ENCODE results near the gene CYP39A1. TPM values are rescaled to one million over a fixed set of nuclear protein-coding genes. Genes with fewer than 3 reads are reported as not detected.

CYP39A1 gene
- total RNA-seq, 2 donors from 2014 or later = 1.8 to 3.8 TPM

DNA sequence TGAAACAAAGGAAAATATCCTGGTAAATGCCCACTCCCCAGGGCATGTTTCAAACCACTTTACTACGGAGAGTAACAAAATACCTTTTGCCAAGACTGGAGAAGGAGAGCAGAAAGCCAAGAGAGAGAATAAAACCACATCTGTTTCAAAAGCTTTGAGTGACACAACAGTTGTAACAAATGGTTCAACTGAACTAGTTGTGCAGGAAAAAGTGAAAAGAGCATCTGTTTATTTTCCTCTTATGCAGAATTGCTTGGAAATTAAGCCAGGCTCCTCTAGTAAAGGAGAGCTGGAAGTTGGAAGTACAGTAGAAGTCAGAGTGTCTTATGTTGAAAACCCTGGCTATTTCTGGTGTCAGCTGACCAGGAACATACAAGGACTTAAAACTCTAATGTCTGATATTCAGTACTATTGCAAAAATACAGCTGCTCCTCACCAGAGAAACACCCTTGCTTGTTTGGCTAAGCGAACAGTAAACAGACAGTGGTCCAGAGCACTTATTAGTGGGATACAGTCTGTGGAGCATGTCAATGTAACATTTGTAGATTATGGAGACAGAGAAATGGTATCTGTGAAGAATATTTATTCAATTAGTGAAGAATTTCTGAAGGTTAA is 37.6 kb upstream of the CYP39A1 start:
- Mint-ChIP-seq H3K27me3 (ENCODE audit: insufficient read depth) (no peaks in the 10 kb centered on the region), H3K27ac (no peak overlapping the region), H3K4me1 (peaks cover 3% of the 10 kb centered on the region), H3K9me3 (no peaks in the 10 kb centered on the region), H3K4me3 (no peak overlapping the region), H3K36me3 (ENCODE audit: low read depth) (no peaks in the 10 kb centered on the region)
- no peak for DNase-seq
- Histone ChIP-seq H3K4me3 (ENCODE audit: low read length) (no peak overlapping the region), H3K27me3 (ENCODE audit: control insufficient read depth, insufficient read depth, low read length, poor library complexity, severe bottlenecking) (no peaks in the 10 kb centered on the region), H3K4me1 (ENCODE audit: control insufficient read depth, insufficient read depth, low read length) (no peaks in the 10 kb centered on the region), H3K27ac (ENCODE audit: low read depth, low read length) (no peak overlapping the region), H3K36me3 (ENCODE audit: control insufficient read depth, insufficient read depth, low read length) (no peaks in the 10 kb centered on the region), H3K9me3 (ENCODE audit: control insufficient read depth, low read length) (no peaks in the 10 kb centered on the region), H3K9ac (ENCODE audit: extremely low read depth, low read length, poor library complexity, severe bottlenecking) (no peak overlapping the region)
- TF ChIP-seq, protein P1, sequence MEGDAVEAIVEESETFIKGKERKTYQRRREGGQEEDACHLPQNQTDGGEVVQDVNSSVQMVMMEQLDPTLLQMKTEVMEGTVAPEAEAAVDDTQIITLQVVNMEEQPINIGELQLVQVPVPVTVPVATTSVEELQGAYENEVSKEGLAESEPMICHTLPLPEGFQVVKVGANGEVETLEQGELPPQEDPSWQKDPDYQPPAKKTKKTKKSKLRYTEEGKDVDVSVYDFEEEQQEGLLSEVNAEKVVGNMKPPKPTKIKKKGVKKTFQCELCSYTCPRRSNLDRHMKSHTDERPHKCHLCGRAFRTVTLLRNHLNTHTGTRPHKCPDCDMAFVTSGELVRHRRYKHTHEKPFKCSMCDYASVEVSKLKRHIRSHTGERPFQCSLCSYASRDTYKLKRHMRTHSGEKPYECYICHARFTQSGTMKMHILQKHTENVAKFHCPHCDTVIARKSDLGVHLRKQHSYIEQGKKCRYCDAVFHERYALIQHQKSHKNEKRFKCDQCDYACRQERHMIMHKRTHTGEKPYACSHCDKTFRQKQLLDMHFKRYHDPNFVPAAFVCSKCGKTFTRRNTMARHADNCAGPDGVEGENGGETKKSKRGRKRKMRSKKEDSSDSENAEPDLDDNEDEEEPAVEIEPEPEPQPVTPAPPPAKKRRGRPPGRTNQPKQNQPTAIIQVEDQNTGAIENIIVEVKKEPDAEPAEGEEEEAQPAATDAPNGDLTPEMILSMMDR (conservative IDR thresholded peaks at IDR 0.05) = no peak
- WGBS, 2 experiments (ENCODE audit: insufficient coverage in 1 of 2, insufficient read length in 1 of 2) = 87 to 100% methylated on average over 1 to 2 of the region's 2 CpGs

DNA sequence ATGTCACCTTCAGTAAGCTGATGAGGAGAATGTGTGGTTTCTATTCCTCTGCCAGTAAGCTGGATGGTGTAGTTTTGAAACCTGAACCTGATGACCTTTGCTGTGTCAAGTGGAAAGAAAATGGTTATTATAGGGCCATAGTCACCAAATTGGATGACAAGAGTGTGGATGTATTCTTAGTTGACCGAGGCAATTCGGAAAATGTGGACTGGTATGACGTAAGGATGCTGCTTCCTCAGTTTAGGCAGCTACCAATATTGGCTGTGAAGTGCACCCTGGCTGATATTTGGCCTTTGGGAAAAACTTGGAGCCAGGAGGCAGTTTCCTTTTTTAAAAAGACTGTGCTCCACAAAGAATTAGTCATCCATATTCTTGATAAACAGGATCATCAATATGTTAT is 37.0 kb upstream of the CYP39A1 start:
- Mint-ChIP-seq H3K4me1 (peaks cover 3% of the 10 kb centered on the region), H3K27me3 (ENCODE audit: insufficient read depth) (no peaks in the 10 kb centered on the region)
- no peaks in the 10 kb centered on the region for H3K27me3 ChIP-seq (ENCODE audit: control insufficient read depth, insufficient read depth, low read length, poor library complexity, severe bottlenecking)

DNA sequence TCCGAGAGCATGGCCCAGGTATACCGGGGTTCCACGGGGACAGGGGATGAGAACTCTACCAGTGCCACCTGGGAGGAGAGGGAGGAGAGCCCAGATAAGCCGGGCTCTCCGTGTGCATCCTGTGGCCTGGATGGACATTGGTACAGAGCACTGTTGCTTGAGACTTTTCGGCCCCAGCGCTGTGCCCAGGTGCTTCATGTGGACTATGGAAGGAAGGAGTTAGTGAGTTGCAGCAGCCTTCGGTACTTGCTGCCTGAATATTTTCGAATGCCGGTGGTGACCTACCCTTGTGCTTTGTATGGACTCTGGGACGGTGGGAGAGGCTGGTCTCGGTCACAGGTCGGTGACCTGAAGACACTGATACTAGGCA is 36.3 kb upstream of the CYP39A1 start:
- no peak overlapping the region for H3K27ac Mint-ChIP-seq

More for the DNA sequence above, 37.0 kb upstream of the CYP39A1 start:
- H3K27ac ChIP-seq (ENCODE audit: low read depth, low read length) = no peak overlapping the region
- no peak overlapping the region for H3K9ac ChIP-seq (ENCODE audit: extremely low read depth, low read length, poor library complexity, severe bottlenecking)
- TF ChIP-seq, protein P1 (conservative IDR thresholded peaks at IDR 0.05) = no peak
- no peaks in the 10 kb centered on the region for H3K36me3 Mint-ChIP-seq (ENCODE audit: low read depth)
- H3K9me3 ChIP-seq (ENCODE audit: control insufficient read depth, low read length) = no peaks in the 10 kb centered on the region
- H3K9me3 Mint-ChIP-seq = no peaks in the 10 kb centered on the region
- DNase-seq = no peak
- H3K27ac Mint-ChIP-seq = no peak overlapping the region
- no peaks in the 10 kb centered on the region for H3K36me3 ChIP-seq (ENCODE audit: control insufficient read depth, insufficient read depth, low read length)
- H3K4me3 ChIP-seq (ENCODE audit: low read length) = no peak overlapping the region
- H3K4me3 Mint-ChIP-seq = no peak overlapping the region
- 85 to 97% methylated on average over 3 of the region's 3 CpGs for WGBS, 2 experiments (ENCODE audit: insufficient coverage in 1 of 2, insufficient read length in 1 of 2)
- no peaks in the 10 kb centered on the region for H3K4me1 ChIP-seq (ENCODE audit: control insufficient read depth, insufficient read depth, low read length)

More for the DNA sequence above, 36.3 kb upstream of the CYP39A1 start:
- no peak overlapping the region for H3K4me3 Mint-ChIP-seq
- 92 to 98% methylated on average over 12 to 13 of the region's 13 CpGs for WGBS, 2 experiments (ENCODE audit: insufficient coverage in 1 of 2, insufficient read length in 1 of 2)
- no peaks in the 10 kb centered on the region for H3K9me3 ChIP-seq (ENCODE audit: control insufficient read depth, low read length)
- peaks cover 3% of the 10 kb centered on the region for H3K4me1 Mint-ChIP-seq
- no peak overlapping the region for H3K27ac ChIP-seq (ENCODE audit: low read depth, low read length)
- H3K27me3 ChIP-seq (ENCODE audit: control insufficient read depth, insufficient read depth, low read length, poor library complexity, severe bottlenecking) = no peaks in the 10 kb centered on the region
- no peak overlapping the region for H3K9ac ChIP-seq (ENCODE audit: extremely low read depth, low read length, poor library complexity, severe bottlenecking)
- no peaks in the 10 kb centered on the region for H3K4me1 ChIP-seq (ENCODE audit: control insufficient read depth, insufficient read depth, low read length)
- H3K4me3 ChIP-seq (ENCODE audit: low read length) = no peak overlapping the region
- no peak for DNase-seq
- TF ChIP-seq, protein P1 (conservative IDR thresholded peaks at IDR 0.05) = no peak
- H3K36me3 Mint-ChIP-seq (ENCODE audit: low read depth) = no peaks in the 10 kb centered on the region
- no peaks in the 10 kb centered on the region for H3K27me3 Mint-ChIP-seq (ENCODE audit: insufficient read depth)
- H3K9me3 Mint-ChIP-seq = no peaks in the 10 kb centered on the region
- no peaks in the 10 kb centered on the region for H3K36me3 ChIP-seq (ENCODE audit: control insufficient read depth, insufficient read depth, low read length)

All from endodermal cell (in vitro differentiated cells).